Rectal smooth muscle tissue (tissue), 1 donor: ENCODE data around the gene KCNE5.
"Not testable (repeated sequence)": the region's sequence is repeated elsewhere in the genome, so short reads cannot be mapped to it uniquely, and the experiment has no call there.

Experiments used
- H3K27ac ChIP-seq: one replicate; pipeline ENCODE4 v1.7.0; 2013; ENCODE audit warnings: low read depth, low read length, inconsistent platforms
- H3K27me3 ChIP-seq: one replicate; pipeline ENCODE4 v1.7.0; 2013; ENCODE audit warnings: low read length; ENCODE audit not compliant: control insufficient read depth, insufficient read depth
- H3K36me3 ChIP-seq: one replicate; pipeline ENCODE4 v1.7.0; 2013; ENCODE audit warnings: low read length; ENCODE audit not compliant: control insufficient read depth, insufficient read depth
- H3K4me1 ChIP-seq: one replicate; pipeline ENCODE4 v1.7.0; 2013; ENCODE audit warnings: low read length; ENCODE audit not compliant: control insufficient read depth, insufficient read depth
- H3K4me3 ChIP-seq: one replicate; pipeline ENCODE4 v1.7.0; 2013; ENCODE audit warnings: low read length
- H3K9ac ChIP-seq: one replicate; pipeline ENCODE4 v1.7.0; 2013; ENCODE audit warnings: low read length

KCNE5 gene

DNA sequence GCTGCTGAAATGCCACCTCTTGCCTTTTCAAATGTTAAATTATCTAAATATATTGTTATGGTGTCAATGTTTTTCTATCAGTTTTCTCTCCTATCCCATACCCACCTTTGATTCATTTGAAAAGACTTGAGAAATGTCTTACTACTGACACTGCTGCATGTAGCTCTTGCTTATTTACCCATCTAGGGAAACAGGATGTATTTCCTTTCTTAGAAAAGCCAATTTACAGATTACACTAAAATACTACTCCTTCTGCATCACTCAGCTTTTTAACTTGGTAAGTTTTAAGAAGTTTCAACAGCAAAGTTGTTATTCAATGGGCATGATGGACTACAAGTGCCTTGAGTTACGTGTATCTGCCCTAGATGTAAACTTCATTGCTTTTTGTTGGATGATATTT is 13.2 kb upstream of the KCNE5 start:
- H3K27me3 ChIP-seq, result no peaks in the 10 kb centered on the region
- H3K4me3 ChIP-seq, result no peak overlapping the region
- H3K27ac ChIP-seq, result no peak overlapping the region
- H3K9ac ChIP-seq, result no peak overlapping the region
- no peaks in the 10 kb centered on the region for H3K36me3 ChIP-seq
- H3K4me1 ChIP-seq, result no peaks in the 10 kb centered on the region

- not testable (repeated sequence) for H3K4me3 ChIP-seq, H3K4me1 ChIP-seq, H3K36me3 ChIP-seq, H3K9ac ChIP-seq, H3K27ac ChIP-seq, H3K27me3 ChIP-seq
These were observed 12.5 kb upstream of the KCNE5 start for GRCh38 chrX:109637477-109637876.

DNA sequence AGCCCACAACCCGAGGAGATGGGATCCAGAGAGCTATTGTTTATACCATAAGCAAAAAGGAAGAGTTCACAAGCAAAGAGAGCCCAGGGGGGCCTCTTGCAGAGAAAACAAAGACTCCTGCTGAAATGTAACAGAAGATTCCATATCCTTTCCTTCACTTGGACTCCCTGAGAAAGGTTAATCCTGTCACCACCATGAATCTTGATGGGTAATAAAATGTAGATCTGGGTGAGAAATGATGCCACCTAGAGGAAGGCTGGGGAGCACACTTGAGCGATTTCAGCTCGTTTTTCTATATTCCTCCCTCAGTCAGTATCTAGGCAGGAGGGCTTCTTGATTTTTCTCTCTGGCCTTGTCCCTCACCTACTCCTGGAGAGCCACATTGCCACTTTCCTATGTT is 10.2 kb upstream of the KCNE5 start:
- Histone ChIP-seq H3K4me3 (no peak overlapping the region), H3K27ac (no peak overlapping the region), H3K4me1 (no peaks in the 10 kb centered on the region), H3K9ac (no peak overlapping the region), H3K36me3 (no peaks in the 10 kb centered on the region), H3K27me3 (no peaks in the 10 kb centered on the region)

GRCh38 chrX:109632906-109633504 is 8.0 kb upstream of the KCNE5 start:
- Histone ChIP-seq H3K4me1 (no peaks in the 10 kb centered on the region), H3K27ac (no peak overlapping the region), H3K9ac (no peak overlapping the region), H3K4me3 (no peak overlapping the region), H3K36me3 (no peaks in the 10 kb centered on the region), H3K27me3 (no peaks in the 10 kb centered on the region)

DNA sequence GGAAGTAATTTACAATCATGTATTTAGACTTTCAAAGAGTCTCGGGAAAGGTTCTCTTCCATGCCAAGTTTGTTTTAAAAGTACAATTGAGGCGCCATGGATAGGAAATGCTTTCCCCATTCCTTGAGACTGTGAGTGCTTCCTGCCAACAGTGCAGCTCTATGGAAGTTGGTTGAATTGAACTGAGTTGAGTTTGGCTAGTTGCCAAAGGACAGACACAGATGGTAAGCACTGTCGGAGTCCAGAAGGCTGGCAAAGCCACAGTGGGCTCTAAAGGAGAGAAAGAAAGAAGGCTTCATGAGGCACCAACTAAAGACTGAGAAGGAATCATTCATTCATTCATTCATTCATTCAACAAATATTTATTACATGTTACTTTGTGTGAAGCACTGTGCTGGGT is 4.3 kb upstream of the KCNE5 start:
- Histone ChIP-seq H3K27me3 (no peaks in the 10 kb centered on the region), H3K36me3 (no peaks in the 10 kb centered on the region), H3K9ac (no peak overlapping the region), H3K27ac (no peak overlapping the region), H3K4me3 (no peak overlapping the region), H3K4me1 (no peaks in the 10 kb centered on the region)

DNA sequence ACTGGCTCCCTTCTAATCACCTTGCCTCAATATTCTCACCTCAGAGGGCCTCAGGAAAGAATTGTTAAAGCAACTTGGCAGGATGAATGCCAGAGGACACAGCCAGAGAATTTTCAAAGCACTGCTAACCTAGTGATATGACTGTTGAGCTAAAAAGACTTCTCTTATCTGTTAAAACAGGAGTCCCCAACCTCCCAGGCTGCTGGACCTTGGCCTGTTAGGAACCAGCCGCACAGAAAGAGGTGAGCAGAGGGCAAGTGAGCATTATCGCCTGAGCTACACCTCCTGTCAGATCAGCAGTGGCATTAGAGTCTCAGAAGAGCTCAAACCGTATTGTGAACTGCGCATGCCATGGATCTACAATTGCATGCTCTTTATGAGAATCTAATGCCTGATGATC is 1.7 kb upstream of the KCNE5 start:
- no peaks in the 10 kb centered on the region for H3K4me1 ChIP-seq
- H3K27ac ChIP-seq, result no peak overlapping the region
- H3K4me3 ChIP-seq, result no peak overlapping the region
- no peak overlapping the region for H3K9ac ChIP-seq
- no peaks in the 10 kb centered on the region for H3K27me3 ChIP-seq
- H3K36me3 ChIP-seq, result no peaks in the 10 kb centered on the region

DNA sequence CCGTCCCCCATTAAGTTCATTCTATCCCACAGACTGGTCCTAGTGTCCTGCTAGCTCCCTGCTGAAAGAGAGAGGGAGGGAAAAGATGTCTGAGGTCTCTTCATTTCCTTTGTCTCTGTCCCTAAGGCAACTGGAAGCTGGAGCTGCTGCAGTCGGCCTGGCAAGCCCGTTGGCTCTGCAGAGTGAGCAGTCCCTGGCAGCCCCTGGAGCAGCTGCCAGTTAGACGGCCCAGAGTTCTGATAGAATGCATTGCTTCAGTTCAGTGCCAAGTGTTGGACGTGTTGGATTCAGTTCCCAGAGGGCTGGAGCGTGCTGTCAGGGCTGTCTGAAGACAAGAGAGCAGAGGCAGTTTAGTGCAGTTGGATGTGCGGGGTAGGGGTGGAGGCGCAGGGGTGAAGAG is 975 bp downstream of the KCNE5 start:
- no peaks in the 10 kb centered on the region for H3K4me1 ChIP-seq
- H3K9ac ChIP-seq, result no peak overlapping the region
- H3K27me3 ChIP-seq, result peaks cover under 1% of the 10 kb centered on the region
- no peak overlapping the region for H3K4me3 ChIP-seq
- H3K36me3 ChIP-seq, result no peaks in the 10 kb centered on the region
- H3K27ac ChIP-seq, result no peak overlapping the region

DNA sequence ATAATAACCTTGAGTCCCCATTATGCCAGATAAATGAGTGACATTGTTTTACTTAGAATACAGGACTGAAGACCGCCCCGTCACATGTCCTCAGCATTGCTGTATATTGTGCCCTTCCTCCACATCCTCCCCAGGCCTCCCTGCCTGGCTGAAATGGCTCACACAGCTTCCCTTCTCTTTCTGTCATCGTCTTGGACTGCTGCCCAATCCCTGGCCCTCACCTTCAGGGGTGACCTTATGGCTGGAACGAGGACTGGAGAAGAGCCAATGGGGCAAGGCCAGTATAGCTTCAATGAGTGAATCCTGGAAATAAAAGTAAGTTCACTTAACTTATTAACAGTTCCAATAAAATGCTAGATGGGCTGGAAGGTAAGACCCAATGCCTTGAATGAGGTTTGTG is 2.7 kb downstream of the KCNE5 start:
- Histone ChIP-seq H3K36me3 (no peaks in the 10 kb centered on the region), H3K4me1 (no peaks in the 10 kb centered on the region), H3K4me3 (no peak overlapping the region), H3K9ac (no peak overlapping the region), H3K27me3 (peaks cover 2% of the 10 kb centered on the region), H3K27ac (no peak overlapping the region)

- Histone ChIP-seq H3K27me3 (peaks cover 2% of the 10 kb centered on the region), H3K27ac (no peak overlapping the region), H3K4me1 (no peaks in the 10 kb centered on the region), H3K9ac (no peak overlapping the region), H3K4me3 (no peak overlapping the region), H3K36me3 (no peaks in the 10 kb centered on the region)
These were observed 5.2 kb downstream of the KCNE5 start for GRCh38 chrX:109619771-109620170.

GRCh38 chrX:109614951-109615350 is 10.0 kb downstream of the KCNE5 start:
- no peak overlapping the region for H3K27ac ChIP-seq
- no peaks in the 10 kb centered on the region for H3K36me3 ChIP-seq
- H3K4me3 ChIP-seq, result no peak overlapping the region
- H3K9ac ChIP-seq, result no peak overlapping the region
- peaks cover 6% of the 10 kb centered on the region for H3K27me3 ChIP-seq
- H3K4me1 ChIP-seq, result no peaks in the 10 kb centered on the region

DNA sequence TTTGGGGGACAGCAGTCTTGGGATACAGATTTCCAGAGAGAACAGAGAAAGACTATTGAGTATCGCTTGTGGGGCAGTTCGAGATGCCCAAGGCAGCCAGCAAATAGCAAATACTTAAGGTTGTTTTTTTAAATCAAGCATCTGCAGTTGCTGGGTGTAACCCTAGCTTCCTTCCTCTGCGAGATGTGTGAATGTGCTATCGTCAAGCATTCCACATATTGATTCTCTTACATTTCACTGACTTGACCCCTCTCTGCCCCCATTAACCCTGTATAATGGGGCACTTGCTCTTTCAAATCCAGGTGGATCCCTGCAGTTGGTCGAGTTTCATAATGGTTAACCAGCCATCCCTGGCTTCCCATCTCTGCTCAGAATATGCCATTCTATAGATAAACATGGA is 23.5 kb downstream of the KCNE5 start:
- no peak overlapping the region for H3K9ac ChIP-seq
- no peak overlapping the region for H3K27ac ChIP-seq
- no peak overlapping the region for H3K4me3 ChIP-seq
- no peaks in the 10 kb centered on the region for H3K4me1 ChIP-seq
- no peaks in the 10 kb centered on the region for H3K36me3 ChIP-seq
- no peaks in the 10 kb centered on the region for H3K27me3 ChIP-seq

GRCh38 chrX:109600237-109600651 is 24.7 kb downstream of the KCNE5 start:
- Histone ChIP-seq H3K27me3 (no peaks in the 10 kb centered on the region), H3K27ac (no peak overlapping the region), H3K4me1 (no peaks in the 10 kb centered on the region), H3K4me3 (no peak overlapping the region), H3K9ac (no peak overlapping the region), H3K36me3 (no peaks in the 10 kb centered on the region)

DNA sequence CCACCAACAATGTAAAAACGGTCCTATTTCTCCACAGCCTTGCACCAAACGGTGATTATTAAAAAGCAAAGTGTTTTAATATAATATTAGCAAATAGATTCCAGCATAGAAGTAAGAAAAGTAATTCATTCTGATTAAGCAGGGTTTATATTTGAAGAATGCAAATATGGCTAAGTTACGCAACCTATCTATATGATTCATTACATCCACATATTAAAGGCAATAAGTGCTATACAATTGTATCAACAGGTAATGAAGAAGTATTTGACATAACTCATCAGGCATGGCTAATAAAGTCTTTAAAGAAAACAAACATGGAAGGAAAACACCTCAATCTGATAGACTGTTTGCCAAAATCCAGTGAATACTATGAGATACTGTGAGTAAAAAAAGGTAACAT is 29.0 kb downstream of the KCNE5 start:
- no peak overlapping the region for H3K27ac ChIP-seq
- H3K4me1 ChIP-seq, result no peaks in the 10 kb centered on the region
- no peaks in the 10 kb centered on the region for H3K27me3 ChIP-seq
- no peaks in the 10 kb centered on the region for H3K36me3 ChIP-seq
- H3K4me3 ChIP-seq, result no peak overlapping the region
- H3K9ac ChIP-seq, result no peak overlapping the region
